HUDEP-2 (cell line): Measurements from ENCODE around the gene TCF4.

Experiments
- DNase-seq, 76 experiments: peaks; one replicate each; lab custom pipeline; 2025; ENCODE audit not compliant: unreplicated experiment in 76 of 76; lab: John Stamatoyannopoulos, UW

Gene TCF4

DNA sequence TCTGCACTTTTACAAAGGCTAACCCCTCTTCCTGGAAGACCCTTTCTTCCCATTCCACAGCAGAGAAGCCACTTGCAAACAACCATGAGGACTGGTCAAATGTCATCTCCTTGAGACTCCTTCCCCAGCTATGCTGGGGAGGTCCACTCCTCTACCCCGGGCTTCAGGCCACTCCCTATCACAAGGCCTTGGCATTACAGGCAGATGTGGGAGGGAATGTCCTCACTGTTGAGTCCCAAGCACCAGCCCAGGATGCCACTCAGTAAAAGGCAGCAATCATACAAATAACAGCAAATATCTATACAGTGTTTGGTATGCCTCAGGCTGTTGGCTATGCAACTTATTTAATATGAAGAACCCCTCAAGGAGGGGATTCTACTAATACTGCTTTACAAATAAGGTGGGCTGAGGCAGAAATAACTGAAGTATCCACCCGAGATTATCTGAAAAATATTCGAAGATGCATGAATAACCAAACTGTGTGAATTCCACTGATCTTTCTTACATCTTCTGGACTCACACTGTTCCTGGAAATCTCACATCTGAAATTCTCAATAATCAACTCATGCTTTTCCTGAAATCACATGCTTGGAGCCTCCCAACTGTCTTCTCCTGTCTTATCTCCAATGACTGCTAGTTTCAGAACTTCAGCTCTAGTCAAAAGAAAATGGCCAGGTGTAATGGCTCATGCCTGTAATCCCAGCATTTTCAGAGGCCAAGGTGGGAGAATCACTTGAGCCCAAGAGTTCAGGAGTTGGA, 226.3 kb downstream of the TCF4 start:
- peak in 1 of 76 experiments; percentile 3 for DNase-seq

DNA sequence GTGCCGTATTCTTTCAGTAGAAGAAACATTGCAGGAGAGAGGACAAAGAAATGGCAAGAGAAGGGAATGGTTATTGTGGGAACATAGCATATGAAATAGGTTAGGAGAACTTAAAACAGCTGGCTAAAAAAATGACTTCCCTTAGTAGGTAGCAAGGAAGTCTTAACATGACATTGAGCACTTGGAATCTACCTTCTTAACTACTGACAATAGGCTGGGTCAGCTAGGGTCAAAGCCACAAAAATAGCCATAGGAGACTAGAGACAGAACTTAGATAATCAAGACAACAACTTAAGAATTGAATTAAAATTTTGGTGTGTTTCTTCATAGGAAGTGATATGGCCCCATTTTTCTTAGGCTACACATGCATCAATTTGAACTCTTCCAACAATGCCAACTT, 227.9 kb downstream of the TCF4 start:
- no peak for DNase-seq

DNA sequence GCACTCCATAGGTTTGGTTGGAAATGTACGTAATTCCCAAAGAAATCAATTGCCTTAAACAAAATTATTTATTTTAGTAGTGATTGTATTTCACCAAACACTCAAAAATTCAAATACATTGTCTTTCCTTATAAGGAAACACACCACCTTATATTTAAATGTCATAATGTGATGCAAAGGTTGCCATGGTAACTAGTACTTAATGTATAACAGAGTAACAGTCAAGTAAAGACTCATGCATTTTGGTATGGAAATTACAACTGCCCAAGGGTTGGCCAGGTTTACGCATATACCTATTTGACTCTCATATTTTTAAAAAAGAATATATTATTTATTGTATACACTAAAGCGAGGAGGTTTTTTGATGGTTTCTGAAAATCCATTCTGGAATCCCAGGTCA, 231.2 kb downstream of the TCF4 start:
- DNase-seq, result no peak

GRCh38 chr18:55355223-55355622, 232.8 kb downstream of the TCF4 start:
- DNase-seq, result no peak

- DNase-seq, result no peak
Observed at GRCh38 chr18:55354795-55355194, 233.2 kb downstream of the TCF4 start.

DNA sequence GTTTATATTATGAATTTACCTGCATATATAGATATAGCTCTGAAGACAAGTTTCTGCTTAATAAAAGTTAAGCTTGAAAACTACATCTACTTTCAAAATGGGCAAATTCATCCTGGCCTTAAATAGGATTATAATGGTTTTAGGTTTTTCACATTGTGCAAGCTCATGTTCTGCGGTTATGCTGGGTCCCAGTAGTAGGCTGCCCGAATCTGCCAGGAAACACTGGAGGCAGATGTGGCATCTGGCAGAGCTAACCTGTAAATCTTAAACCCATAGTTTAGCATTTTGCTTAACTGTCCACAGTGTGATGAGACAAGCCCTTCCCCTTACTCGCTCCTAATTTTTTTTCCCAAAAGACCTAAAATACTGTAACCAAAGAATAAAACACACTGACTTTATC, 234.2 kb downstream of the TCF4 start:
- no peak for DNase-seq

DNA sequence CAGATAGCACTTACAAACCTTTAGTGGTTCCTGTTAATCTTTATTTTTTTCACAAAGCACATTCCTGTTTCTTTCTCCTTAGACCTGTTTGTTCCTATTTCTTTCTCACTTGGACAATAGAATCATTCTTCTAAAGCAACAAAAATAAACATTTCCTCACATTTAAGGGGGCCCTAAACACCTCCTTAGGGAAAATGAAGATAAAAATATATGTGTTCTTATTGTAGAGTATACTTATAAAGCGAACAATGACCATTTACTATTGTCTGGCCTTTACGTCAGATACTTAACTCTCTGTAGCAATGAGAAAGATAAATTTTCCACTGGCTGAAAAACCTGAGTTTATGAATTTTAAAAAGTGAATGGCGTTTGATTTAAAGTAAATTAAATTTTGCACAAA, 234.6 kb downstream of the TCF4 start:
- DNase-seq, result no peak

- DNase-seq, result no peak
Observed at GRCh38 chr18:55351980-55352714, 235.8 kb downstream of the TCF4 start.

DNA sequence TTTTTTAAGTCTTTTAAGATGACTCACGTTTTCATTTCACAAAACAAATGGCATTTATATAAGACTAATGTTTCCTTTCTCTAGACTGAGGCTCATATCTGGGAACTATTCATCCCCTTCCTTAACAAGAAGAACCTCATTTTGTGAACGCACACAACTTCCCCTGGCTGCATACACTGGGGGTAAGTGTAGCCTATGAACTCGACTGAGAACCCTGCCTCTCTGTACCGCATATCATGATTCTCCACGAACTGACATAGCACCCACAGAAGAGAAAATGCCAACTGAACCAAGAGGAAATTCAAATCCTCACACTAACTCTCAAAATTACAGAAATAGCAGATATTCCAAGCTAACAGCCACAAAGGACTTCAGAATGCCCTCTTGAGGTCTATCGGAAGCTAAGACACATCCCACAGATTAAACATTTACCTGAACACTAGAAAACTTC, 236.7 kb downstream of the TCF4 start:
- no peak for DNase-seq

DNA sequence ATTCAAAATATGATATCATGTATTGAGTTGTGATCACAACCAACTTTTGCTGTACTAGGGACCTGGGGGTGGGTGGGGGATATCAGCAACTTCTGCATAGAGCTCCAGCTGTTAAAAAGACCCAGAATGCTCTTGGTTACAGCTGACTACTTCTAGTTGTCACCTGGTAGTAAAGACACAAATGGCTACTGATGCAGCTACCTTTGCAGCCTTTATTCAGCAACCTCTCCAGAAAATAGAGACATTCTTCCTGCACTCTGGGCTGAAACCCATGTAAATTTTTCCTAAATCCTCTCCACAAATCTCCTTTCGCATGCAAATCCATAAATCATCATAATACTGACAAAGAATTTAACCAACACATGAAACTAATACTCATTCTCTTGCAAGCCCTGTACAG, 238.3 kb downstream of the TCF4 start:
- no peak for DNase-seq

DNA sequence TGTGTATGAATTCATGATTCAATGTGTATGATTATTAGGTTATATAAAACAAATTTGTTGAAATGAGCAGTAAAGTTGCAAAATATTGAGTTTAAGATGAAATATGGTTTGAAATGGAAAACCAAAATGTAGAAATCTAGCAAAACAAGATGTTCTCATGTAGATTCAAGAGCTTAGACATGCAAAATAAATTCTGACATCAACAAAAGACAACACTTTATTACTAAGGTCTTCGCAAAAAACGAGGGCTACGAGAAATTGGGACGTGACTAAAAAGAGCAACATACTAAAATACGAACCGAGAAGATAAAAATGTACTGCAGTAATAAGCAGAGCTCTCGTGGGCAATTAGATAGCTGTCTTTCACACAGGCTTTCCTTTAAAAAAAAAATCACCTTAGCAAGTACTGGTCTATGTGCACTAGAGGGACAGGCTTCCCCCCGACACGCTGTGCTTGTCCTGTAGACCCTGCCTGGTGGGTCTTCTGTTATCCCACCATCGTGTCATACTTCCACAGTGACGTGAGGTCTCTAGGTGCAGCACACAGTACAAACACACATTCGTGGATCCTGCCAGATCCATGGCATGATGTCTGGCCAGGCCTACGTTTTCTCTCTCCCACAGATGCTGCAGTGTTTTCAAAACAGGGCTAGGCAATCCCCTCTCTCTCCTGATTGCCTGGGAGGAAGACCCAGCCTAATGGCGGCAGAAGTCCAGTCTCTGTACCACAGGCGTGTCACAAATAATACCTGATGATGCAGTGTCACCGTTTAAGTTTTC, 240.8 kb downstream of the TCF4 start:
- DNase-seq, result no peak

- DNase-seq, result no peak
Observed at GRCh38 chr18:55346387-55346786, 241.6 kb downstream of the TCF4 start.

DNA sequence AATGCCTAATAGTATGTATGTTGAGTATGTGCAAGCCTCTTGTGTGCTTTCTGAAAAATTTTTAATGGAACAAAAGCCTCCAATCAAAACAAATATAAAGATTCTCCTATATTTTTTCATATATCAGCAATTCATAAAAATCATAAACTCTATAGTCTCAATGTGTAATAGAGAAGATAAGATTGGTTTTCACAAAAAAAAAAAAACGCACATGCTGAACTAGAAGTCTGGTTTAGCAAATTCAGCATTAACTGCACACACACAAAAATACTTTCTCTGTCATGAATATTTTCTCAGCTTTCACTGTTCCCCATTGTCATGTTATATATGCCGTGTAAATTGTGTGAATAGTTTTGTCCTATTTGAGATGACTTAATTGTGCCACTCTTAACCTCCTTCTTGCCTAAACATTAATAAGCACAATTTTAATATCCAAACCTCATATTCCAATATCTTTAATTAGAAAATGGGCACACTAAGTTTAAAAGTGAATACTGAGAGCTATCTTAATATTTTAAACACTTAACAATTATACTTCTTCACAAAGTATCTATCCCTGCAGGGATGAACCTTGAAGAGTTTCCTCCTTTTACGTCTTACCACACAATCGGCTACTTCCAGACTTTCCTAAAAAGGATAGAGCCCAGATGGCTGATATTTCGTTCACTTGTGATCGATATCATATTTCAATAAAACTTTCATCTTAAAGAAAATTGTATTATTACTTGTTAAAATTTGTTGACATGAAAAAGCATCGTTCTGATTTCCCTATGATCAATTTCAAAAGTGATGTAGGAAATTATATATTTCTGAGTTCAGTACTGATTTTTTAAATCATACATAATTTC, 242.7 kb downstream of the TCF4 start:
- DNase-seq, result no peak

DNA sequence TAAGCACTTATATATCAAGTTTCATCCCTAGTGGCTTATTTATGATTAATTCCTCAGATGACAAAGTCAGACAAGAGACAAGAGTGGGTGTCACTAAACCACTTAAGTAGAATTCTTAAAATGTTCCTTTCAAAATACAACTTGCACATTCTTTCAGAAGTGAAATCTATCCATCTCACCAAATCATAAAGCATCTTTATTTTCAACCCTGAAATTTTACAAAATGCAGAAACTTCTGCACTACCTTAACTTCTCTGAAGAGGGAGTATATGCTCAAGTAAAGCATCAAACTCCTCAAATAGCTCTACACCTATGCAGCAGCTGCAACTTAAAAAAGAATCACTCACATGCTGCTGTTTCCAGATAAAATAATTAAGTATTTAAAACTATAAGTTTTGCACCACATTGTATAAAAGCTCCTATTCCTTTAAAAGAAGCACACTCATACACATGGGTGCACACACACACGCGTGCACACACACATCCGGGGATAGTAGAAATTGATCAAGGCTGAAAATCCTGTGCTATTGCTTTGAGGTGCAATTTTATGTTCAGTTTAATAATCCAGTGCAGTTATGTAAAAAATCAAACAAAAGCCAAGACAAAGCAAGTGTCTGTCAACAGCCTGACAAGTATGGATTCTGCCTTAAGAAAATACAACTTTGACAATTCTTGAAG, 244.5 kb downstream of the TCF4 start:
- DNase-seq, result peak in 6 of 76 experiments; percentile 1 to 28 (median 16)

DNA sequence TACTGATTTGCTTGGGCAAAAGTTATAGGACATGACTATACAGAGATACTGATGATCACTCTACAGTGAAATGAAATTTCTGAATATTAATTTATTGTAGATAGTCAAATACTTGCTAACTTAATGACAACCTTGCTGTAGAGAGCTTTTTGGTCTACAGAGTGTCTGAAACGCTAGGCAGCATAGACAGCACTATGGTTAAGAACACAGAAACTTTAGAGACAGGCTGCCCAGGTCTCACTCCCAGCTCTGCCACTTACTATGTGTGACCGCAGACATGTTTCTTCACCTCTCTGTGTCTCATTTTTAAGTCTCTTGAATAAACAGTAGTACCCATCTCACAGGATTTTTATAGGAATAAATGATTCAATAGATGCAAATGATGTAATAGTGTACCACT, 247.0 kb downstream of the TCF4 start:
- DNase-seq, result no peak

GRCh38 chr18:55339990-55340389, 248.0 kb downstream of the TCF4 start:
- DNase-seq, result no peak

- DNase-seq, result no peak
Observed at GRCh38 chr18:55338978-55339650, 248.9 kb downstream of the TCF4 start.

DNA sequence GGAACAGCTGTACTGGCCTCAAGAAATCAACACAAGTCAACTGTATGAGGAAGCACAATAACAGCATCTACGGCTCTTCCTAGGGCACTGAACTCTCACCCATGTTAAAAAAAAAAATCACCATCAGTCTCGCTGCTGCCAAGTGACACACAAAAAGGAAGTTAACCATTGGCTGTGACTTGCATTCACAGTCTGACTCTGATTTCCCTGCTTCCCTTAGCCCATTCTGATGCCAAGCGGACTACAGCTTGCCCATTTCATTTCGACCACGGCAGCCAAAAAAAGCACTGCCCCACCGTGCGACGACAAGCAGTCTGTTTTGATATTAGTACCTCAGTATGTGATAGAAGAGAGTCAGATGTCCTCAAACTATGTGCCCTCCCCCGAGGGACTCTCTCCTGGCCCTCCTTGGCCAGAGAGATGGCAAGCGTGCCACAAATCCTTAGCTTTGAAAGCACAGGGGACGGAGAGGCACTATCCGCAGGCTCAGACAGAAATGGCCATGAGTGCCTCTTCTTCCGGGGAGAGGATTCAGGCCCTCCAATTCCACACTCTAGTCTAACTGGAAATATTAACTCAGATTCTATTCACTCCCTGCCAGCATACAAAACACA, 250.0 kb downstream of the TCF4 start:
- DNase-seq, result no peak

DNA sequence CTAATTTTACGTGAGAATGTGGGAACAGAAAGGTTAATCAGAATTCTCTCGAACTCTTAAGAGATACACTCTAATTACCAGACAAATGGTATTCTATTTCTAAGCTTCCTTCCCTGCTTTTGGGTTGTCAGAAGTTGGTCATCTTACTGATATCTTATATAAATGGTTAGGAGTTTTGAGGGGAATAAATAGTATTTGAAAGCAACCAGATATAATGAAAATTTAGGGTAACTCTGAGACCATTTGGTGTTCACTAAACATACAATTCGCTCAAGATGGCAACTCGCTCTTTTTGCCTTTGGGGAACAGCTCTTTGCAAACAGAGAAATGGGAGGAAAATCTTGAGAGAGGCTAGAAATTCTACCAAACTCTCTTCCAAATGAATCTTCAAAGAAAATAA, 250.9 kb downstream of the TCF4 start:
- DNase-seq, result no peak
